ENCODE data around the gene TAP2.

TAP2 gene

GRCh38 chr6:32796848-32797776 lies 41.4 kb downstream of the TAP2 start:
- no peak for TF ChIP-seq GATA2 (IDR thresholded peaks at IDR 0.05; ENCODE audit: low read depth, low read length)
- no peak for TF ChIP-seq GATA3 (IDR thresholded peaks at IDR 0.05; ENCODE audit: low read depth, low read length)

- TF ChIP-seq GATA2 (IDR thresholded peaks at IDR 0.05; ENCODE audit: low read depth, low read length) = no peak
Measured at GRCh38 chr6:32794510-32794909, 44.0 kb downstream of the TAP2 start.

GRCh38 chr6:32792901-32793435 lies 45.6 kb downstream of the TAP2 start:
- TF ChIP-seq GATA3 (IDR thresholded peaks at IDR 0.05; ENCODE audit: low read depth, low read length) (no peak), GATA2 (IDR thresholded peaks at IDR 0.05; ENCODE audit: low read depth, low read length) (no peak)

- no peak for TF ChIP-seq GATA2 (IDR thresholded peaks at IDR 0.05; ENCODE audit: low read depth, low read length)
- no peak for TF ChIP-seq GATA3 (IDR thresholded peaks at IDR 0.05; ENCODE audit: low read depth, low read length)
Measured at GRCh38 chr6:32790306-32790705, 48.2 kb downstream of the TAP2 start.

Measured in SH-SY5Y (cell line).